ENCODE results near the gene RAB40C.

Gene RAB40C

GRCh38 chr16:672371-672770, 82.5 kb downstream of the RAB40C start:
- no peak for DNase-seq

GRCh38 chr16:672851-673250, 83.0 kb downstream of the RAB40C start:
- DNase-seq = no peak

- DNase-seq = no peak
Measured at GRCh38 chr16:673399-673991, 83.6 kb downstream of the RAB40C start.

GRCh38 chr16:674214-674881, 84.5 kb downstream of the RAB40C start:
- no peak for DNase-seq

GRCh38 chr16:674968-675883, 85.4 kb downstream of the RAB40C start, which contains the start of gene RHBDL1:
Gene RHBDL1 (plus strand): TSS chr16:675671. CDS start chr16:675791, 120 bp downstream.
- DNase-seq = no peak

- no peak for DNase-seq
Measured at GRCh38 chr16:675884-676564, 86.2 kb downstream of the RAB40C start.

- no peak for DNase-seq
Measured at GRCh38 chr16:676565-676902, 86.7 kb downstream of the RAB40C start.

GRCh38 chr16:676913-677312, 87.0 kb downstream of the RAB40C start:
- DNase-seq = peak; percentile 55

- DNase-seq = no peak
Measured at GRCh38 chr16:677316-678190, 87.7 kb downstream of the RAB40C start.

GRCh38 chr16:678209-678857, 88.5 kb downstream of the RAB40C start:
- DNase-seq = no peak

Data from CD4-positive, alpha-beta T cell treated with Interleukin-17A for 1 hour (primary cell).